ENCODE results near the gene UNC13D.

DNA sequence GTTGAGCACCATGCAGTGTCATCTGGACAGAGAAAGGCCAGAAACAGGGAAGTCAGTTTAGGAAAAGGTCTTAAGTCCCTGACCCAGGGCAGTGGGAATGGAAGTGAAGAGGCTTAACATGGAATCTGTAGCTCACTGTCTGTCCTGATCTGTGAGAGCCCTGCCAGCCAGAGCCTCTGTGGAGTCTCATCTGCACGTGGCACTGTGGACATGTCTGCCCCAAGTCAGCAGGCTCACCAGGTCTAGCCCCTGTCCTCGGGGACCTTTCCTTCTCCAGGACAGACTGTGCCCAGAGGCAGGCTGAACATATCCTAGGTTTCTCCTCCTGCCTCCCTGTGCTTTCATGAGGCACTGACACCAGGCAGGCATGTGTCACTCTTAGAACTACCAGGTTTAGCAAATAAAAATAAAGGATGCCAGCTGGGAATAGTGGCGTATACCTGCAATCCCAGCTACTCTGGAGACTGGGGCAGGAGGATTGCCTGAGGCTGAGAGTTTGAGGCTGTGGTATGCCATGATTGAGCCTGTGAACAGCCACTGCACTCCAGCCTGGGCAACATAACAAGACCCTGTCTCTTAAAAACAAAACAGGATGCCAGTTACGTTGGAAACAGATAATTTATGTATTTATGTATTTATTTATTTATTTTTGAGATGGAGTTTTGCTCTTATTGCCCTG, 37.2 kb downstream of the UNC13D start:
- no peak for TF ChIP-seq POLR2A (IDR thresholded peaks at IDR 0.05)
- TF ChIP-seq, protein P1, sequence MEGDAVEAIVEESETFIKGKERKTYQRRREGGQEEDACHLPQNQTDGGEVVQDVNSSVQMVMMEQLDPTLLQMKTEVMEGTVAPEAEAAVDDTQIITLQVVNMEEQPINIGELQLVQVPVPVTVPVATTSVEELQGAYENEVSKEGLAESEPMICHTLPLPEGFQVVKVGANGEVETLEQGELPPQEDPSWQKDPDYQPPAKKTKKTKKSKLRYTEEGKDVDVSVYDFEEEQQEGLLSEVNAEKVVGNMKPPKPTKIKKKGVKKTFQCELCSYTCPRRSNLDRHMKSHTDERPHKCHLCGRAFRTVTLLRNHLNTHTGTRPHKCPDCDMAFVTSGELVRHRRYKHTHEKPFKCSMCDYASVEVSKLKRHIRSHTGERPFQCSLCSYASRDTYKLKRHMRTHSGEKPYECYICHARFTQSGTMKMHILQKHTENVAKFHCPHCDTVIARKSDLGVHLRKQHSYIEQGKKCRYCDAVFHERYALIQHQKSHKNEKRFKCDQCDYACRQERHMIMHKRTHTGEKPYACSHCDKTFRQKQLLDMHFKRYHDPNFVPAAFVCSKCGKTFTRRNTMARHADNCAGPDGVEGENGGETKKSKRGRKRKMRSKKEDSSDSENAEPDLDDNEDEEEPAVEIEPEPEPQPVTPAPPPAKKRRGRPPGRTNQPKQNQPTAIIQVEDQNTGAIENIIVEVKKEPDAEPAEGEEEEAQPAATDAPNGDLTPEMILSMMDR (IDR thresholded peaks at IDR 0.05), result no peak
